Fibroblast of mammary gland (primary cell): Measurements from ENCODE around the gene ADAMTS8.
"Not testable (repeated sequence)": the region's sequence is repeated elsewhere in the genome, so short reads cannot be mapped to it uniquely, and the experiment has no call there.

Source experiments
- DNase-seq: peaks from one replicate; pipeline ENCODE4 v3.0.0-alpha.2; 2010; ENCODE audit warnings: low read depth
- H3K4me3 ChIP-seq: 2 replicates; pipeline ENCODE4 v1.5.1; 2011; ENCODE audit warnings: low read depth, mild to moderate bottlenecking, low read length, moderate library complexity; ENCODE audit not compliant: control insufficient read depth
- TF ChIP-seq, protein P1 (sequence below): conservative IDR thresholded peaks from 2 replicates; pipeline ENCODE4 v1.5.1; 2011; ENCODE audit warnings: low read depth, low read length, inconsistent platforms; ENCODE audit not compliant: control insufficient read depth, insufficient read depth

The ADAMTS8 gene

DNA sequence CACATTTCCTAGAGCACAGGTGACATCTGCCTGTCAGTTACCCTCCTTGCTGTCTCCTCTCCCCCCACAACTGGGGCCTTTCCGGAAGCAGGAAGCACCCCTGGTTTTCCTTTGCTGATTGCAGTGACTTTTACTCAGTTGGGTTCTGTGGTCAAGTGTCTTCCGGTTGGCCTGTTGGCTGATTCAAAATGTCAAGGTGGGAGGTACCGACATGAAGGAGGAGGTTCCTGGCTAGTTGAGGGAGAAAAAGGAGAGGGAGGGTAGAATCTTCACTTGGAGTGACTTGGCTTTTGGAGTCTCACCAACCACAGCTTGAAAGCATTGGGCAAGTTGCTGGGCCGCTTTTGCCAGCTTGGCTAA is 10.7 kb upstream of the ADAMTS8 start:
- no peak for DNase-seq
- H3K4me3 ChIP-seq = no peak overlapping the region
- TF ChIP-seq, protein P1, sequence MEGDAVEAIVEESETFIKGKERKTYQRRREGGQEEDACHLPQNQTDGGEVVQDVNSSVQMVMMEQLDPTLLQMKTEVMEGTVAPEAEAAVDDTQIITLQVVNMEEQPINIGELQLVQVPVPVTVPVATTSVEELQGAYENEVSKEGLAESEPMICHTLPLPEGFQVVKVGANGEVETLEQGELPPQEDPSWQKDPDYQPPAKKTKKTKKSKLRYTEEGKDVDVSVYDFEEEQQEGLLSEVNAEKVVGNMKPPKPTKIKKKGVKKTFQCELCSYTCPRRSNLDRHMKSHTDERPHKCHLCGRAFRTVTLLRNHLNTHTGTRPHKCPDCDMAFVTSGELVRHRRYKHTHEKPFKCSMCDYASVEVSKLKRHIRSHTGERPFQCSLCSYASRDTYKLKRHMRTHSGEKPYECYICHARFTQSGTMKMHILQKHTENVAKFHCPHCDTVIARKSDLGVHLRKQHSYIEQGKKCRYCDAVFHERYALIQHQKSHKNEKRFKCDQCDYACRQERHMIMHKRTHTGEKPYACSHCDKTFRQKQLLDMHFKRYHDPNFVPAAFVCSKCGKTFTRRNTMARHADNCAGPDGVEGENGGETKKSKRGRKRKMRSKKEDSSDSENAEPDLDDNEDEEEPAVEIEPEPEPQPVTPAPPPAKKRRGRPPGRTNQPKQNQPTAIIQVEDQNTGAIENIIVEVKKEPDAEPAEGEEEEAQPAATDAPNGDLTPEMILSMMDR = no peak

DNA sequence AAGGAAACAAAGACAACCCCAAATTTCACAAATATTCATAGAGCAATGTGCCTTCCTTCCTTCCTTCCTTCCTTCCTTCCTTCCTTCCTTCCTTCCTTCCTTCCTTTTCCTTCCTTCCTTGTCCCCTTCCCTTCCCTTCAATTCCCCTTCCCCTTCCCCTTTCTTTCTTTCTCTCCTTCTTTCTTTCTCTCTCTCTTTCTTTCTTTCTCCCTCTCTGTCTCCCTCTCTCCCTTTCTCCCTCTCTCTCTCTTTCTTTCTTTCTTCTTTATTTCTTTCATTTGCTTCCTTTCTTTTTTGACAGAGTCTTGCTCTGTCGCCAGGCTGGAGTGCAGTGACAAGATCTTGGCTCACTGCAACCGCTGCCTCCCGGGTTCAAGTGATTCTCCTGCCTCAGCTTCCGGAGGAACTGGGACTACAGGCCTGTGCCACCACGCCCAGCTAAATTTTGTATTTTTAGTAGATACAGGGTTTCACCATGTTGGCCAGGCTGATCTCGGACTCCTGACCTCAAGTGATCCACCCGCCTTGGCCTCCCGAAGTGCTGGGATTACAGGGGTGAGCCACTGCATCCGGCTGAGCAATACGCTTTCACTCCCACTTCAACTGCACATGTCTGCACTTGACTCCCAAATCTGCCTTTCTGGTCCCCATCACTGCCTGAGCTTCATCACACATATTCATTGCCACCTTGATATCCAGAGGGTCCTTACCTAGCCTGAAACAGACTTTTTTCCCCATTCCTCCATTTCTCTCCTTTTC is 10.2 kb upstream of the ADAMTS8 start:
- DNase-seq, H3K4me3 ChIP-seq: not testable (repeated sequence)

- TF ChIP-seq, protein P1 = no peak
- no peak overlapping the region for H3K4me3 ChIP-seq
- no peak for DNase-seq
Observed at GRCh38 chr11:130437848-130438247, 9.4 kb upstream of the ADAMTS8 start.

GRCh38 chr11:130436171-130436570 is 7.8 kb upstream of the ADAMTS8 start:
- TF ChIP-seq, protein P1 = no peak
- DNase-seq = no peak
- H3K4me3 ChIP-seq = no peak overlapping the region

GRCh38 chr11:130435671-130436070 is 7.3 kb upstream of the ADAMTS8 start:
- no peak overlapping the region for H3K4me3 ChIP-seq
- TF ChIP-seq, protein P1 = no peak
- peak; percentile 55 for DNase-seq

DNA sequence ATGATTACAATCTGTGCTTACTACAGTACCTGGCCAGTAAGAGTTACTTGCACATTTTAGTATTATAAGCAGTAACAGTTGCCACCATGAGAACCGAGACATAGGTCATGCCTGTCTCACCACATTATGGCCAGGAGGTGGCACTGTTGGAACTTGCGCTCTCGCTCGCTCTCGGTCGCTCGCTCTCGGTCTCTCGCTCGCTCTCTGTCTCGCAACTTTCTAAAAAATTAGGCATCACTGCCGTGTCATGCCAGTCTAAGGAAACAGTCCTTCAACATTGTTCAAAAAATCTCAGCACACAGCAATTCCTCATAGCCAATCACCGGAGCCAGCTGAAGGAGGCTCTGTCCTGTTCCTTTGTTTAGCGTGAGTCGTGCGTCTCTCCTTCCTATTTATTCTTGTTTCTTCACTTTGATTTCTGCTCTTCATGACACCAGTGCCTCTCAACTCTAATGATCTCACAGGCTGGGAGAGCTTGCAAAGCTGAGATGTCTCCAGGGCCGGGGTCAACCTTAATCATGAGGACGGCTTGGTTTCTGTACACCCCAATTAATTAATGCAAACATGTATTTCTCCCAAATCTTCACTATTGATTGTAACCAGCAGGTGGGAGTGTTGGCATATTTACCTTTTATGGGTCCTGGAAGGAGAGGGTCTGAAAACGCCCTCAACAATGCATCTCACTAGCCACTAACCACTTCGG is 6.3 kb upstream of the ADAMTS8 start:
- peak; percentile 84 for DNase-seq
- H3K4me3 ChIP-seq = peak overlapping the region; percentile 82
- TF ChIP-seq, protein P1 = peak; percentile 96

DNA sequence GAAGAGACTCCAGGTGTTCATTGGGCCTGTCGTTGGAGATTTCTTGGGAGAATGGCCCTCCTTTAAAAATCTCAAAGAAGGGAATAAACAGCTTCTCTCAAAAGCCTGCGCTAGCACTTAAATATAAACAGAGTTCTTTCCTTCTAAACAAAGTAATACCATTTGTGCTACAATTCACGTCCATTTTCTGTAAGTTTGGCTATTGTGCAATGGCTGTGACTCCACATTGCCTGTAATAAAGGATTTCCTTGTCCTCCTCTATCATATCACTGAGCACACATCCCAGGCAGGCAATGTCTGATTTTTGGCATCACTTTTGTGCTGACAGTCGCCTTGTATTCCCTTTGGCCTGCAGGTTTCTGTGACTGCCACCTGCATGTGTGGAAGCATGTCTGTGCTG is 4.9 kb upstream of the ADAMTS8 start:
- TF ChIP-seq, protein P1 = no peak
- H3K4me3 ChIP-seq = no peak overlapping the region
- DNase-seq = no peak
